ENCODE measurements around the gene SLC6A1.
A peak's percentile ranks its signal among the peaks of the same experiment; 100 is the strongest.

Gene SLC6A1

GRCh38 chr3:10950476-10951294 is 41.9 kb upstream of the SLC6A1 start:
- H3K4me3 ChIP-seq (ENCODE audit: low read depth, low read length) = no peak overlapping the region
- peak; percentile 39; the same call in 1 of the 2 replicates for TF ChIP-seq CTCF (IDR thresholded peaks at IDR 0.05; ENCODE audit: borderline replicate concordance, insufficient read depth, low read depth, low read length)

GRCh38 chr3:10951295-10951926 is 41.1 kb upstream of the SLC6A1 start:
- TF ChIP-seq CTCF (IDR thresholded peaks at IDR 0.05; ENCODE audit: borderline replicate concordance, insufficient read depth, low read depth, low read length) = no peak
- no peak overlapping the region for H3K4me3 ChIP-seq (ENCODE audit: low read depth, low read length)

GRCh38 chr3:10952525-10952924 is 40.0 kb upstream of the SLC6A1 start:
- no peak overlapping the region for H3K4me3 ChIP-seq (ENCODE audit: low read depth, low read length)
- no peak for TF ChIP-seq CTCF (IDR thresholded peaks at IDR 0.05; ENCODE audit: borderline replicate concordance, insufficient read depth, low read depth, low read length)

- H3K4me3 ChIP-seq (ENCODE audit: low read depth, low read length) = no peak overlapping the region
- no peak for TF ChIP-seq CTCF (IDR thresholded peaks at IDR 0.05; ENCODE audit: borderline replicate concordance, insufficient read depth, low read depth, low read length)
Observed at GRCh38 chr3:10954740-10955139, 37.8 kb upstream of the SLC6A1 start.

GRCh38 chr3:10955711-10956453 is 36.7 kb upstream of the SLC6A1 start:
- no peak overlapping the region for H3K4me3 ChIP-seq (ENCODE audit: low read depth, low read length)
- no peak for TF ChIP-seq CTCF (IDR thresholded peaks at IDR 0.05; ENCODE audit: borderline replicate concordance, insufficient read depth, low read depth, low read length)

GRCh38 chr3:10956531-10956930 is 36.0 kb upstream of the SLC6A1 start:
- TF ChIP-seq CTCF (IDR thresholded peaks at IDR 0.05; ENCODE audit: borderline replicate concordance, insufficient read depth, low read depth, low read length) = no peak
- H3K4me3 ChIP-seq (ENCODE audit: low read depth, low read length) = no peak overlapping the region

All from GM12875 (cell line).